ENCODE results near the gene CMTM3.

Gene CMTM3, protein sequence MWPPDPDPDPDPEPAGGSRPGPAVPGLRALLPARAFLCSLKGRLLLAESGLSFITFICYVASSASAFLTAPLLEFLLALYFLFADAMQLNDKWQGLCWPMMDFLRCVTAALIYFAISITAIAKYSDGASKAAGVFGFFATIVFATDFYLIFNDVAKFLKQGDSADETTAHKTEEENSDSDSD

DNA sequence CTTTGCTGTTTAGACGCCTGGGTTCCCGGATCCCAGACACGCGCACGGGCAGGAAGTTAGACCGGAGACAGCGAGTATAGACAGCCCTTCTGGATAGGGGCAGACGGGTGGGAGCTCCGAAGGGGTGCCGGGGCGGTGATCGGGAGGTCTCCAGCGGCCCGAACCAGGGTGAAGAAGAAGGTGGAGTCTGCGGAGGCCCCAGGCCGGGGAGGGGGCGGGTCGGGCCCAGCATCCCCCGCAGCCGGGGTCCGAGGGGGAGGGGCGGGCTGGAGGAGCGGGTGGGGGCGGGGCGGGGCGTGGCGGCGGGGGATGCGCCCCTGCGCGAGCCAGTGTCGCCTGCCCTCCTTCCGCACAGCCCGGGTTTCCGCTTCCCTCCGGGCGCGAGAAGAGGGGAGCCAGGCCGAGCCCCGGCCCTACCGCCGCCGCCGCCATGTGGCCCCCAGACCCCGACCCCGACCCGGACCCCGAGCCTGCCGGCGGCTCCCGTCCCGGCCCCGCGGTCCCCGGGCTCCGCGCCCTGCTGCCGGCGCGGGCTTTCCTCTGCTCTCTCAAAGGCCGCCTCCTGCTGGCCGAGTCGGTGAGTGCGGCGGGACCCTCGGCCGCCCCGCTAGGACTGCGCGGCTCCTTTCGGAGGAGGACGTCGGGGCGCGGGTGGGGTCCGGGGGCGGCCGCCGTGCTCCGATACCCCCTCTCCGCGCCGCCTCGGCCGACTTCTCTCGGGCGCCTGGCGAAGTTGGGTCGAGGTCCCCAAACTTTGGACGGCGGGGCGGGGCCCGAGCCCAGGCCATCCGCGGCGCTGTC, at the start of gene CMTM3:
Gene CMTM3, plus strand, starts transcription at position 329 of the 801 bp plus-strand sequence. Its CDS starts 102 bp downstream, at position 431.
- DNase-seq (ENCODE audit: low read depth) = peak; percentile 72
- TF ChIP-seq, protein P1, sequence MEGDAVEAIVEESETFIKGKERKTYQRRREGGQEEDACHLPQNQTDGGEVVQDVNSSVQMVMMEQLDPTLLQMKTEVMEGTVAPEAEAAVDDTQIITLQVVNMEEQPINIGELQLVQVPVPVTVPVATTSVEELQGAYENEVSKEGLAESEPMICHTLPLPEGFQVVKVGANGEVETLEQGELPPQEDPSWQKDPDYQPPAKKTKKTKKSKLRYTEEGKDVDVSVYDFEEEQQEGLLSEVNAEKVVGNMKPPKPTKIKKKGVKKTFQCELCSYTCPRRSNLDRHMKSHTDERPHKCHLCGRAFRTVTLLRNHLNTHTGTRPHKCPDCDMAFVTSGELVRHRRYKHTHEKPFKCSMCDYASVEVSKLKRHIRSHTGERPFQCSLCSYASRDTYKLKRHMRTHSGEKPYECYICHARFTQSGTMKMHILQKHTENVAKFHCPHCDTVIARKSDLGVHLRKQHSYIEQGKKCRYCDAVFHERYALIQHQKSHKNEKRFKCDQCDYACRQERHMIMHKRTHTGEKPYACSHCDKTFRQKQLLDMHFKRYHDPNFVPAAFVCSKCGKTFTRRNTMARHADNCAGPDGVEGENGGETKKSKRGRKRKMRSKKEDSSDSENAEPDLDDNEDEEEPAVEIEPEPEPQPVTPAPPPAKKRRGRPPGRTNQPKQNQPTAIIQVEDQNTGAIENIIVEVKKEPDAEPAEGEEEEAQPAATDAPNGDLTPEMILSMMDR (conservative IDR thresholded peaks at IDR 0.05; ENCODE audit: low read depth, low read length) = peak; percentile 65
- H3K4me3 ChIP-seq (ENCODE audit: low read depth, low read length) = peak within 1 kb of the TSS; percentile 74

DNA sequence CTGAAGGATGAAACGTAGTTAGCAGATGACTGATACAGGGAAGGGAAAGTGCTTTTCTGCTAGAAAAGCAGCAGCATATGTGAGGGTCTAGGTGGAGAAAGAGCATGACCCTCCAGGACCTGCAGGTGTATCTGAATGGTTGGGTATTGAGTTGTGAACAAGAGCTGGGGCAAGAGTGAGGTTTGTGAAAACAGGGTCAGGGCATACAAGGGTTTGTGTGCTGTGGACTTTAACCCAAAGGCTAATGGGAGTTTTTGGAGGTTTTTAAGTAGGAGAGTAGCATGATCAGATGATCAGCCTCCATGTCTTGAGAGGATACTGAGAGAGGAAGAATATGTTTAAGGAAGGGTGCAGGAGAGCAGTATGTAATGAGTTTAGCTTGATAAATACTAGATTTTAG, 44.4 kb upstream of the CMTM3 start:
- no peak for DNase-seq (ENCODE audit: low read depth)
- H3K4me3 ChIP-seq (ENCODE audit: low read depth, low read length) = no peak overlapping the region
- TF ChIP-seq, protein P1 (conservative IDR thresholded peaks at IDR 0.05; ENCODE audit: low read depth, low read length) = no peak

DNA sequence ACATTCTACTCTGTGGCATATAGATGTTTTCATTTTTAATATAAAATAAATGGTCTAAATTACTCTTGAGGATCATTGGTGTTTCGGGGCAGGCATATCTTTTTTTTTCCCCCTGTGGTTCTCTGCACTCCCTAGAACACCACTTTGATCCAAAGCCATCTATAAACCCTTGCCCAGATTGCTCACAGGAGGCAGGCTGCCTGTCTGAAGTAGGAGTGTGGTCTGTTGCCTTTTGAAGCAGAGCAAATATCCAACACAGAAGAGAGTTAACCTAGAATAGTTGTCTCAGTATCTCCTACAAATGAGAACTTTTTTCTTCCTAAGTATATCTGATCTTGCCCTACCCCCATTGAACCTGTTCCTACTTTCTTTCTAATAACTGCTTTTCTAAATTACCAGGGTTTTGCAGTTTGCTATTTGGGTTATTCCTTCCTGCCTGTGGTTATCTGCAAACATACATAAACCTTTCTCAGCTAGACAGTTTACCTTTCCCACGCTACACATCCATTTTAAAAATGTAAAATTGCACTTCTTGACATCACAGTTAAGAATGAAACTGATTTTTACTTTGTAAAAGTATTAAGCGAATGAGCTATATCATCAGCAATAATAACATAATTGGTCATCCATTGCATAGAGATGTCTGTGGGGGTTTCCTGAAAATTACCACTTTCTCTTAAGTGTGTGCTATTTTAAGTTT, 43.0 kb upstream of the CMTM3 start:
- no peak overlapping the region for H3K4me3 ChIP-seq (ENCODE audit: low read depth, low read length)
- DNase-seq (ENCODE audit: low read depth) = no peak
- TF ChIP-seq, protein P1 (conservative IDR thresholded peaks at IDR 0.05; ENCODE audit: low read depth, low read length) = no peak

DNA sequence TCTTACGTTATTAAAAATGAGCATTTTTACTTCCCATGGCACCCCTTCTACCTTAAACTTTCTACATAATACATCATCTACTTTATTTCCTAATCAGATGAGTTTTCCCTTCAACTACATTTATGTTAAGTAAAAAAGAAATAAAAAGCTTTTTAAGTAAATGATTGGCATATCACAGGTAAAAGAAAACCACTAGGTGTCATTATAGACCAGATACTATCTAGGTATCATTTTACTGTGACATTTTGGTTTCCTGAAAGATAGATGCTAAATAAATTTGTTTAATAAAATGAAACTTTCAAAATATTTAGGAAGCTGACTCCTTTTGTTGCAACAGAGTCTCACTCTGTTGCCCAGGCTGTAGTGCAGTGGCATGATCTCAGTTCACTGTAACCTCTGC, 42.1 kb upstream of the CMTM3 start:
- TF ChIP-seq, protein P1 (conservative IDR thresholded peaks at IDR 0.05; ENCODE audit: low read depth, low read length) = peak; percentile 18
- no peak for DNase-seq (ENCODE audit: low read depth)

DNA sequence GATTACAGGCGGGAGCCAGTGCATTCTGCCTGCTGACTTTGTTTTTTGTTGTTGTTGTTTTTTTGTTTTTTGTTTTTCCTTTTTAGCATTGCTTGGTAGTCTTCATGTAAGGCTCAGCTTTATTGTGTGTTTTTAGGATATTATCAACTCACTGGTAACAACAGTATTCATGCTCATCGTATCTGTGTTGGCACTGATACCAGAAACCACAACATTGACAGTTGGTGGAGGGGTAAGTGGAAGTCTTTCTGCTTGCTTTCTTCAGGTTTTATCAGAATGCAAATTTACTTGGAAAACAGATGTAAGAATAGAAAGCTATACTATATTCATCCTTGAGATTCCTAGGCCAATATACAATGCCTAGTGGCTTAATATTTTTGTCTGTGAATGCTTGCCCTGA, 41.5 kb upstream of the CMTM3 start:
- no peak for DNase-seq (ENCODE audit: low read depth)
- no peak overlapping the region for H3K4me3 ChIP-seq (ENCODE audit: low read depth, low read length)
- TF ChIP-seq, protein P1 (conservative IDR thresholded peaks at IDR 0.05; ENCODE audit: low read depth, low read length) = no peak

More for the DNA sequence above, 42.1 kb upstream of the CMTM3 start:
- no peak overlapping the region for H3K4me3 ChIP-seq (ENCODE audit: low read depth, low read length)

DNA sequence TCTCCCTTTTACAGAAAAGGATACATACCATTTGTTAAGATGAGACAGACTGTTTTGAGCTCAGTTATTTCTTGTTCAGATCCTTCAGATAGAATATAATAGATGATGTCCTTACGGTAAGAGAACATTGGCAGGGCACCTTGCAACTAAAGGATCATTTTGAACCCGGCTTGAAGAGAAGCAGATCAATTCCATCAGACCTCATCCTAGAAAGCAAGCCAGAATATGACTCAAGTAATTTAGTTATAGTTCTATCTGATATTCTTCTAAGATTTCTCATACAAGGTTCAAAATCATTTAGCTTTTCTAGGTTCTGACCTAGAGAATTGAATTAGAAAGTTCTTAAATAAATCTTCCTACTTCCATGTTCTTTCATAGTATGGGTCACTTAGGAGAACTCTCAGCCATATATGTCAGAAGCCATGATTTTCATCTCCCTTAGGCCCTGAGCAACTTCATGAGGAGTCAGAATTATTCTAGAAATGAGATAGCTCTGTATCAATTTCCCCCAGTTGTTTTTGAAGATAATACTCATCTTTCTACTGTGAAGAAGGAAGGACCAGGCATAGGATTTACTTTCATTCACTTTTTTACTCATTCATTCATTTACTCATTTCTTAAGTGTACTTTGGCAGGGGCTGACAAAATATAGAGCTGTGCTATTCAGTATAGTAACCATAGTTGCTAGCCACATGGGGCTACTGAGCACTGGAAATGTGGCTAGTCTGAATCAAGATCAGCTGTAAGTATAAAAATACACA, 40.8 kb upstream of the CMTM3 start:
- no peak overlapping the region for H3K4me3 ChIP-seq (ENCODE audit: low read depth, low read length)
- no peak for DNase-seq (ENCODE audit: low read depth)
- TF ChIP-seq, protein P1 (conservative IDR thresholded peaks at IDR 0.05; ENCODE audit: low read depth, low read length) = no peak

Measured in choroid plexus epithelial cell (primary cell).